GM12872 (cell line): ENCODE measurements around the gene KCNK4.

Source experiments
- CTCF ChIP-seq: IDR thresholded peaks from 3 replicates; pipeline ENCODE4 v1.5.1; 2011; ENCODE audit warnings: low read depth, mild to moderate bottlenecking, low read length, moderate library complexity; ENCODE audit not compliant: insufficient read depth

The KCNK4 gene

GRCh38 chr11:64344787-64345186 is 53.7 kb downstream of the KCNK4 start:
- TF ChIP-seq CTCF, result no peak

- no peak for TF ChIP-seq CTCF
Observed at GRCh38 chr11:64347193-64347867, 56.2 kb downstream of the KCNK4 start.

- no peak for TF ChIP-seq CTCF
Observed at GRCh38 chr11:64348383-64349024, 57.4 kb downstream of the KCNK4 start.

GRCh38 chr11:64349025-64349387 is 57.9 kb downstream of the KCNK4 start:
- TF ChIP-seq CTCF, result no peak

- no peak for TF ChIP-seq CTCF
Observed at GRCh38 chr11:64349404-64349803, 58.3 kb downstream of the KCNK4 start.
